Panc1 (cell line): ENCODE measurements around the gene AKAP5. TPM values are rescaled to one million over a fixed set of nuclear protein-coding genes. Genes with fewer than 3 reads are reported as not detected.

Experiments used
- ATAC-seq: fragments of 200-7000 bp; cut with Tn5 transposase; 2 replicates; pipeline ENCODE4 v1.9.1; 2020; ENCODE audit warnings: mild to moderate bottlenecking, moderate library complexity
- BruUV-seq: library from RNA; stranded (reverse); fragments of 400-500 nt; replicated peaks from 2 replicates; lab custom pipeline; 2021; lab: Mats Ljungman, UMichigan
- CTCF ChIA-PET: fragments of 300-600 bp; sonication (Branson Sonifier 250); formaldehyde crosslinking; loops from one replicate; lab custom pipeline; 2022; ENCODE audit warnings: antibody characterized with exemption; lab: Charles Lee
- POLR2A ChIA-PET: fragments of 300-600 bp; sonication (Branson Sonifier 250); formaldehyde crosslinking; loops from one replicate; lab custom pipeline; 2022; ENCODE audit warnings: antibody characterized with exemption; lab: Charles Lee
- DNase-seq: peaks from one replicate; pipeline ENCODE4 v3.0.0-alpha.2; 2010; ENCODE audit warnings: low read depth, low spot score
- H3K27ac ChIP-seq: 2 replicates; pipeline ENCODE4 v1.5.1; 2011; ENCODE audit warnings: mild to moderate bottlenecking, low read length, inconsistent platforms
- H3K27me3 ChIP-seq: fragments of 200-500 bp; sonication (Bioruptor generic); 2 replicates; pipeline ENCODE4 v1.6.0; 2014; ENCODE audit warnings: low read length, inconsistent platforms; ENCODE audit not compliant: control insufficient read depth, insufficient read depth
- H3K36me3 ChIP-seq: fragments of 200-500 bp; sonication (Bioruptor generic); 2 replicates; pipeline ENCODE4 v1.5.1; 2014; ENCODE audit warnings: inconsistent platforms, mild to moderate bottlenecking, low read length, moderate library complexity; ENCODE audit not compliant: control insufficient read depth, insufficient read depth
- H3K4me1 ChIP-seq: 2 replicates; pipeline ENCODE4 v1.5.1; 2011; ENCODE audit warnings: inconsistent platforms, mild to moderate bottlenecking, low read length, moderate library complexity; ENCODE audit not compliant: control insufficient read depth, insufficient read depth
- H3K4me3 ChIP-seq, 2 experiments: 2 replicates each; pipeline ENCODE4 v1.5.1; 2011 to 2012; ENCODE audit warnings: low read depth in 2 of 2, low read length in 2 of 2, mild to moderate bottlenecking in 2 of 2, inconsistent platforms in 1 of 2, moderate library complexity in 1 of 2
- H3K9me3 ChIP-seq: fragments of 200-500 bp; sonication (Bioruptor generic); 2 replicates; pipeline ENCODE4 v1.5.1; 2014; ENCODE audit warnings: low read depth, mild to moderate bottlenecking, inconsistent platforms, low read length, moderate library complexity; ENCODE audit not compliant: control insufficient read depth, insufficient read depth
- POLR2AphosphoS5 ChIP-seq: IDR thresholded peaks from 2 replicates; pipeline ENCODE4 v1.6.1; 2012; ENCODE audit warnings: mild to moderate bottlenecking, low read depth, low read length, moderate library complexity
- SIN3A ChIP-seq: IDR thresholded peaks from 2 replicates; pipeline ENCODE4 v1.6.1; 2012; ENCODE audit warnings: low read depth, mild to moderate bottlenecking, low read length, moderate library complexity, borderline replicate concordance; ENCODE audit not compliant: insufficient read depth
- TCF7L2 ChIP-seq: IDR thresholded peaks from 2 replicates; pipeline ENCODE4 v1.6.1; 2011; ENCODE audit warnings: mild to moderate bottlenecking, low read depth, low read length, inconsistent platforms
- in situ Hi-C: cut with HindIII; loops from 2 replicates; pipeline ENCODE4 v1.10.0; 2016; ENCODE audit warnings: low sequenced_read_pairs, low pct_unique_long_range_greater_than_20kb
- intact Hi-C: fragments of 100-400 bp; cut with micrococcal nuclease; formaldehyde crosslinking; loops from one replicate; pipeline ENCODE4 v1.10.0; 2022; ENCODE audit not compliant: unreplicated experiment
- total RNA-seq: library from RNA; stranded (reverse); gene quantifications from one replicate; pipeline ENCODE4 v1.2.1, GENCODE V29; 2021; ENCODE audit not compliant: unreplicated experiment
- TF ChIP-seq, protein P1 (sequence below): fragments of 450-650 bp; IDR thresholded peaks from 2 replicates; pipeline ENCODE4 v1.5.1; 2017; ENCODE audit warnings: mild to moderate bottlenecking
- TF ChIP-seq, protein P2 (sequence below), 2 experiments: IDR thresholded peaks; 2 replicates each; pipeline ENCODE4 v1.6.1; 2011 to 2012; ENCODE audit warnings: low read depth in 2 of 2, control low read depth in 1 of 2, low read length in 1 of 2, mild to moderate bottlenecking in 1 of 2, moderate library complexity in 1 of 2; ENCODE audit not compliant: insufficient read depth in 1 of 2

AKAP5 gene
- total RNA-seq, 1 experiment from 2014 or later = 0.64 TPM

DNA sequence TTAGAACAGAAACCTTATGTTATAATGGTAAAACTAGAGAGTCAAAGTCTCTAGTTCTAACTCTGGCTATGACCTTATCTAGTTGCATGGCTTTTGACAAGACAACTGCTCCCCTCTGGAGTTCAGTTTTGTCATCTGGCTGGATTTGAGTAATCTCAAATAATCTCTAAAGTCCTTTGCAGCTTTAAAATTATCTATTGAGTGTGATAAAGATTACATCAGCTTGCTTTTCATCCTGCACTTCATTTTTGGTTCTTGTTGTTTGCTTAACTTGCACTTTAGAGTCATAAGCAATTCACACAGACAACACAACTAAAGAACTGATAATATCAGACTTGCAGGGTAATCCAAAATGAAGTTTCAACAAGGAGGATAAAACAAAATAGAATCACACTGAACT, 2.3 kb downstream of the AKAP5 start:
- H3K9me3 ChIP-seq = no peaks in the 10 kb centered on the region
- no peak for DNase-seq
- intact Hi-C loops = no loop called here
- no peak for ATAC-seq
- H3K27me3 ChIP-seq = no peaks in the 10 kb centered on the region
- in situ Hi-C loops = no loop called here
- ChIA-PET POLR2A (no interaction called here), CTCF (no interaction called here)
- H3K4me1 ChIP-seq = peaks cover 2% of the 10 kb centered on the region; the same call in 1 of the 2 replicates
- no peak overlapping the region for H3K4me3 ChIP-seq
- no peaks in the 10 kb centered on the region for H3K36me3 ChIP-seq
- no peak overlapping the region for H3K27ac ChIP-seq
- no TSS peak for BruUV-seq
- TF ChIP-seq, protein P1, sequence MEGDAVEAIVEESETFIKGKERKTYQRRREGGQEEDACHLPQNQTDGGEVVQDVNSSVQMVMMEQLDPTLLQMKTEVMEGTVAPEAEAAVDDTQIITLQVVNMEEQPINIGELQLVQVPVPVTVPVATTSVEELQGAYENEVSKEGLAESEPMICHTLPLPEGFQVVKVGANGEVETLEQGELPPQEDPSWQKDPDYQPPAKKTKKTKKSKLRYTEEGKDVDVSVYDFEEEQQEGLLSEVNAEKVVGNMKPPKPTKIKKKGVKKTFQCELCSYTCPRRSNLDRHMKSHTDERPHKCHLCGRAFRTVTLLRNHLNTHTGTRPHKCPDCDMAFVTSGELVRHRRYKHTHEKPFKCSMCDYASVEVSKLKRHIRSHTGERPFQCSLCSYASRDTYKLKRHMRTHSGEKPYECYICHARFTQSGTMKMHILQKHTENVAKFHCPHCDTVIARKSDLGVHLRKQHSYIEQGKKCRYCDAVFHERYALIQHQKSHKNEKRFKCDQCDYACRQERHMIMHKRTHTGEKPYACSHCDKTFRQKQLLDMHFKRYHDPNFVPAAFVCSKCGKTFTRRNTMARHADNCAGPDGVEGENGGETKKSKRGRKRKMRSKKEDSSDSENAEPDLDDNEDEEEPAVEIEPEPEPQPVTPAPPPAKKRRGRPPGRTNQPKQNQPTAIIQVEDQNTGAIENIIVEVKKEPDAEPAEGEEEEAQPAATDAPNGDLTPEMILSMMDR = no peak
- TF ChIP-seq TCF7L2 (no peak), SIN3A (no peak), POLR2AphosphoS5 (no peak)
- TF ChIP-seq, protein P2, sequence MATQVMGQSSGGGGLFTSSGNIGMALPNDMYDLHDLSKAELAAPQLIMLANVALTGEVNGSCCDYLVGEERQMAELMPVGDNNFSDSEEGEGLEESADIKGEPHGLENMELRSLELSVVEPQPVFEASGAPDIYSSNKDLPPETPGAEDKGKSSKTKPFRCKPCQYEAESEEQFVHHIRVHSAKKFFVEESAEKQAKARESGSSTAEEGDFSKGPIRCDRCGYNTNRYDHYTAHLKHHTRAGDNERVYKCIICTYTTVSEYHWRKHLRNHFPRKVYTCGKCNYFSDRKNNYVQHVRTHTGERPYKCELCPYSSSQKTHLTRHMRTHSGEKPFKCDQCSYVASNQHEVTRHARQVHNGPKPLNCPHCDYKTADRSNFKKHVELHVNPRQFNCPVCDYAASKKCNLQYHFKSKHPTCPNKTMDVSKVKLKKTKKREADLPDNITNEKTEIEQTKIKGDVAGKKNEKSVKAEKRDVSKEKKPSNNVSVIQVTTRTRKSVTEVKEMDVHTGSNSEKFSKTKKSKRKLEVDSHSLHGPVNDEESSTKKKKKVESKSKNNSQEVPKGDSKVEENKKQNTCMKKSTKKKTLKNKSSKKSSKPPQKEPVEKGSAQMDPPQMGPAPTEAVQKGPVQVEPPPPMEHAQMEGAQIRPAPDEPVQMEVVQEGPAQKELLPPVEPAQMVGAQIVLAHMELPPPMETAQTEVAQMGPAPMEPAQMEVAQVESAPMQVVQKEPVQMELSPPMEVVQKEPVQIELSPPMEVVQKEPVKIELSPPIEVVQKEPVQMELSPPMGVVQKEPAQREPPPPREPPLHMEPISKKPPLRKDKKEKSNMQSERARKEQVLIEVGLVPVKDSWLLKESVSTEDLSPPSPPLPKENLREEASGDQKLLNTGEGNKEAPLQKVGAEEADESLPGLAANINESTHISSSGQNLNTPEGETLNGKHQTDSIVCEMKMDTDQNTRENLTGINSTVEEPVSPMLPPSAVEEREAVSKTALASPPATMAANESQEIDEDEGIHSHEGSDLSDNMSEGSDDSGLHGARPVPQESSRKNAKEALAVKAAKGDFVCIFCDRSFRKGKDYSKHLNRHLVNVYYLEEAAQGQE (IDR thresholded peaks at IDR 0.05; ENCODE audit: insufficient read depth in 1 of 2, low read depth in 2 of 2, low read length in 1 of 2) = no peak

DNA sequence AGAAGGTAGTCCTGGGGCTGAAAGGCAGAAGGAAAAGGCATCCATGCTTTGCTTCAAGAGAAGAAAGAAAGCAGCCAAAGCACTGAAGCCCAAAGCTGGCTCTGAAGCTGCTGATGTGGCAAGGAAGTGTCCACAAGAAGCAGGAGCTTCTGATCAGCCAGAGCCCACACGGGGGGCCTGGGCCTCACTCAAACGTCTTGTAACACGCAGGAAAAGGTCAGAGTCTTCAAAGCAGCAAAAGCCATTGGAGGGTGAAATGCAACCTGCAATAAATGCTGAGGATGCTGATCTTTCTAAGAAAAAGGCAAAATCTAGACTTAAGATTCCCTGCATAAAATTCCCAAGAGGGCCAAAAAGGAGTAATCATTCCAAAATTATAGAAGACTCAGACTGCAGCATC, 3.2 kb downstream of the AKAP5 start:
- POLR2A ChIA-PET = no interaction called here
- intact Hi-C loops = no loop called here
- no peak for ATAC-seq

More for the DNA sequence above, 3.2 kb downstream of the AKAP5 start:
- Histone ChIP-seq H3K27me3 (no peaks in the 10 kb centered on the region), H3K9me3 (no peaks in the 10 kb centered on the region), H3K27ac (no peak overlapping the region), H3K4me1 (peaks cover 2% of the 10 kb centered on the region; the same call in 1 of the 2 replicates), H3K36me3 (no peaks in the 10 kb centered on the region), H3K4me3 (no peak overlapping the region)
- in situ Hi-C loops = no loop called here
- TF ChIP-seq POLR2AphosphoS5 = no peak
- TF ChIP-seq SIN3A = no peak
- TF ChIP-seq TCF7L2 = no peak
- TF ChIP-seq, protein P2 (IDR thresholded peaks at IDR 0.05; ENCODE audit: insufficient read depth in 1 of 2, low read depth in 2 of 2, low read length in 1 of 2) = no peak
- TF ChIP-seq, protein P1 = no peak
- no TSS peak for BruUV-seq
- CTCF ChIA-PET = no interaction called here
- no peak for DNase-seq
